ENCODE measurements around the gene SLC25A21.
"Not testable (repeated sequence)": the region's sequence is repeated elsewhere in the genome, so short reads cannot be mapped to it uniquely, and the experiment has no call there.

Gene SLC25A21

DNA sequence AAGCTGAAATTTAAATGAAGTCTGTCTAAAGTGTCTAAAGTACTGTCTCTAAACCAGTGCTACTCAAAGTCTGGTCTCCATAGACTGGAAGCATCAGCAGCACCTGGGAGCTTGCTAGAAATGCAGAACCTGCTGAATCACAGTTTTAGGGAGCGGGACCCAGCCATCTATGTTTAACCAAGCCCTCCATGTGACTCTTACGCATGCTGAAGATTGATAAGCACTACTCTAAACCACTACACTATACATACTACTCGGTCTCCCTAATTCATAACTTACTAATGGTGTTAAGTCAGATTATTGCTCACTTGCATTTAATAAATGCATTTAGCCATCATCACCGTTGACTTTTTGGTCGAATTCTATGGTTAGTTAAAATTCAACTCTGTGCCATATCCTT is 88.8 kb downstream of the SLC25A21 start:
- no peak for DNase-seq

DNA sequence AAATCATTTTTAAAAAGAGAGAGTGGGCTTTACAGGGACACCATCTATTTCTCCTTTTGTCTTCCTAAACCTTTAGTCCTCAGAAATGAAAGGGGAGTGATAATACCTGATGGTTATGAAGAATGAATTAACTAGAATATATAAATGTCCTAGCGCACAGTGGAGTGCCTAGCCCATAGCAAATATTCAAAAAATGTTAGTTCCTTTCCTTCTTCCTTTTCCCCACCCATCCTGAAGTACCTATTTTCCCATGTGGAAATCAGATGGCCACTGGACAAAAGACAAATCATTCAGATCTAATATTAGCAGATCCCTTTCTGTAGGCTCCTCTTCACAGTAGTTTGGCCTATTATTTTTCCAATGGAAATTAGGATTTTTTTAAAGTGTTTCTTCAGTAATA is 90.0 kb downstream of the SLC25A21 start:
- DNase-seq, result no peak

DNA sequence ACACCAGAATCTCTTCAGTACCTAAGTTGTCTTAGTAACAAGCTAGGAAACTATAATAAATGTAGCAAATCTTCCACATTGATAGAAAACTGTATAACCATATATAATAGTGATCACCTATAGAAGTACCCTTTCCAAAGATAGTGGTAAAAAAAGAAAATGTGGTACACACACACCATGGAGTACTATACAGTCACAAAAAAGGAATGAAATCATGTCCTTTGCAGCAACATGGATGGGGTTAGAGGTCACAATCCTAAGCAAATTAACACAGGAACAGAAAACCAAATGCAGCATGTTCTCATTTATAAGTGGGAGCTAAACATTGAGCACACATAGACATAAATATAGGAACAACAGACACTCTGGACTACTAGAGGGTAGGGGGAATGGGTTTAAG is 90.5 kb downstream of the SLC25A21 start:
- no peak for DNase-seq

DNA sequence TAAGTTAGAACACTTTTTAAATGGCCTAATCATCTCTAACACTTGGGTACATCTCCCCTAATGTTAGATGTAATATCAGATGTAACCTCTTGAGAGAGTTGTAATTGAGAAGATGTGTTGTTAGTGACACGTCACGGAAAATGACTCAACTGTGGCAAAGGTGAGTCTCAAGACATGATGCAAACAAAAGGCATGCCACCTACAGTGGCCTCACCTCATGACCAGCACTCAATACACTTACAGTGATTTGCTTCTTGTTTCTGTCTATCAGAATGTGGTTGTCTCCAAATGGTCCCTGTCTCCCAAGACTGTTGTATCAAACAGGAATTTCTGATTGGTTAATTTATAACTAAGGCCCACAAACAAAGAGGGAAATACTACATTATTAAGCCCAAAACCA is 91.2 kb downstream of the SLC25A21 start:
- DNase-seq, result no peak

DNA sequence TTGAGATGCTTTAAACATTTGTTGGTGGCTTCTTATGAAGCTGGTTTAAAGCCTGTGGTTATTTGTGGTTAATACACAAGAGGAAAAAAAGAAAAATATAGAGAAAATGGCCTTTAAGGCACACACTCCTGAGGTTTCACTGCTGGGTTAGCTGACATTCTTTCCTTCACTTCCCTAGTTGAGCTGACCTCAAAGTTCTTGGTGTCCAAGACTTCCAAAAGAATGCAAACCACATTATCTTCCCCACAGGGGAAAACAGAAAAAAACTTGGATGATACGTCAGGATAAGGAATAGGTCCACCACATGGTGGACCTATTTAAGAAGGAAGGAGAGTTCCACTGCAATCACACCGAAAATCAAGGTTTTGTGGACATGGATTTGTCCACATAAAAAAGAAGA is 94.3 kb downstream of the SLC25A21 start:
- DNase-seq, result no peak

DNA sequence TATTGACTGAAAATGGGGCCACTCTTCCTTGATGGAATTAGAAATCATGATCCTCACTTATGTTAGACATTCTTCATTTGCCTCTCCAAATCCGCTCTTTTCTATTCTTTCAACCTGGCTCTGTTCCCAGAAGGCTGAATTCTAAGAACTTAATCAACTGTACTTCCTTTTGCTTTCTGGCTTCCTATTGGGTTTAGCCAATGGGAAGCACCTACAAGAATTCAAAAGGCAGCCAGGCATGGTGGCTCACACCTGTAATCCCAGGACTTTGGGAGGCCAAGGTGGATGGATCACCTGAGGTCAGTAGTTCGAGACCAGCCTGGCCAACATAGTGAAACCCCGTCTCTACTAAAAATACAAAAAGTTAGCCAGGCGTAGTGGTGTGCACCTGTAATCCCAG is 98.1 kb downstream of the SLC25A21 start:
- DNase-seq, result not testable (repeated sequence)

DNA sequence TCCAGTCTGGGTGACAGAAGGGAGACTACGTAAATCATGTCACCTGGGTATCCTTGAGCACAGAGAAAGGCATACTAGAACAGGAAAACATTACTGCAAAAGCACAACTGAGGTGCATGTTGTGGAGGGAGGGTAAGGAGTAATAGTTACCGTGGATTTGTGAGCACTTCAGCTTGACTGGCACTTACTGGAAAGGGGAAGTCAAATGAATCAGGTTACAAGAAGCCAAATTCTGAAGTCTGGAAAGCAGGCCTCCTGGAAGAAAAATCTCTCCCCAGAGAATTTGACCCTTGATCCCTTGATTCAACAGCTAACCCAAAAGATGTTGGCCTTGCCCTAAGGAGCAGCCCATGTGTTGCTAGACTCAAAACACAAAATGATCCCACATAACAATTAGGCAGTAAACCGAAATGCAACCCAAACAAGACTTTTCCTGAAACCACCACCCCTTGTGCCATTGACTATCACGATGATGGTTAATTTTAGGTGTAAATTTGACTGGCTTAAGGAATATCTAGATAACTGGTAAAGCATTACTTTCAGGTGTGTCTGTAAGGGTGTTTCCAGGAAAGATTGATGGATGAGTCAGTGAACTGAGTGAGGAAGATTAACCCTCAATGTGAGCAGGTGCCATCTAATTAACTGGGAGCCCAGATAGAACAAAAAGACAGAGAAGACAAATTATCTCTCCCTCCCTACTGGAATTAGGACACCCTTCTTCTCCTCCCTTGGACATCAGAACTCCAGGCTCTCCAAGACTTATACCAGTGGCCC is 108.8 kb downstream of the SLC25A21 start:
- no peak for DNase-seq

DNA sequence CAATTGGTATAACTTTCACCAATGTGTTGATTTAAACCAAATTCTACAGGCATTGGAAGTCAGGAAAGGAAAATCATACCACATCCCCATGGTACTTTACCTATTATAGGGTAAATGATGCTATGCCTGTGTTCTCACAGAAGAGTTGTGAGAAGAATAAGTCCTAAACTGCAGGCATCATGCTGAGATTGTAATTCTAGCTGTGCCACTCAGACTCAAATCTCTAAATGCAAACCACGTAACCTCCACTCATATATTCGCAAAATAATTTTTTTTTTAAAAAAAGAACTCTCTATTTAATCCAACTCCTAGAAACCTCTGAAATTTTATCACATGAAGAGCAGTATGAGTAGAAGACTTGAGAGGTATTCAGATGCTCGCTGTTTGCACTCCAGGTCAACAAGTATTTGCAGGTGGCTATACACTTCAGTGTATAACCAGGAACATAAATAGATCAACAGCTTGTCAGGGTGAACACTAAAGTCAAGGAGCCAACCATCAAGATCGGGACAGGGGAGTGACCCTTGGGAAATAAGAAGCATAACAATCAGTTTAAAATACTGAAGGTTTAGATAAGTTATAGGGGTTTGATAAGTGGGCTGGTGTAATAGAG is 110.1 kb downstream of the SLC25A21 start:
- no peak for DNase-seq

DNA sequence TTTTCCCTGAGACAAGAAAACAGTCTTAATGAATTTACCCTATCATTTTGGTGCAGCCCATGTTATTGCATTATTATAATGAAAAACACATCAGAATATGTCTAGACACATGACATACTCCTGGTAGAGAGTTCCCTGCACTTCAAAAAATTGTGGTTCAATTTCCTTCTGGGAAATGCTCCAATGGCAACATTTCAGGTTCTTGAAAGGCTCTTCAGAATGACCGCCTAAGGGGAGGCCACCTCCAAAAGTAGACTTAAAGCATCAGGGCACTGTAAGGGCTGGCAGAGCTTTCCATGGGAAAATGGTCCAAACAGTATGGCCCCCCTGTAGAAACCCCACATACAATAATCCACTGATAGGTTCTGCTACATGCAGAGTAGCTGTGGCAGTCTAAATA is 110.7 kb downstream of the SLC25A21 start:
- DNase-seq, result peak; percentile 51

DNA sequence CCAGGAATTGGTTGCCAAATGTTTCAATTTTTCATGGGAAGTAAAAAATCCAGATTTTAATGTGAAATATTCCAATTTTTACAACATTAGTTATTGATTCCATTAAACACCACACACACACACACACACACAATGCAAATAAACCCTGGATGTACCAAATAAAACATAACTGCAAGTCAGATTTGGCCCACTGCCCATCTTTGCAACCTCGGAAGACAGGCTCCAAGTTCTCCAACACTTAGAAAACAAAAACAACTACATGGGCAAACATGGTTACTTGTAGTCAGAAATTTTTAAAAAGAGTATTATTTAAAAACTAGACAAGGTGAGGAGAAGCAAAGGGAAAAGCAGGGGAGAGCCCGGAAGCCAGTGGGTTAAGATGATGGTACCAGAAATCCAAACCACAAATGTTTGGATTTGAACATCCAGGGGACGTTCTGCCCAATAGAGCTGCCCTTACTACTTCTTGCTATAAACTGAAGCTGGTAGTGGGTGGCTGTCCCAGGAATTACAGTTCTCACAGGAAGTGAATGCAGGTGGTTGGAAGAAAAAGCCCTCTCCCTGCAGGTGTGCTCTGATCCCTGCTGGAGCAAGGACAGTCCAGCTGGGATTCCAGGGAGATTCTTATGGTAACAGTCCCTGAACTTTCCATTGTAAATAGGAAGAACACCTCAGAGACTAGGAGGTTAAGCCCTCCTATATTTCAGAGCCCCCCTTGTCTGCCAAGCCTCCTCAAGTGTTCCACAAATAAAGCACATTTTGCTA is 111.7 kb downstream of the SLC25A21 start:
- DNase-seq, result peak; percentile 17

DNA sequence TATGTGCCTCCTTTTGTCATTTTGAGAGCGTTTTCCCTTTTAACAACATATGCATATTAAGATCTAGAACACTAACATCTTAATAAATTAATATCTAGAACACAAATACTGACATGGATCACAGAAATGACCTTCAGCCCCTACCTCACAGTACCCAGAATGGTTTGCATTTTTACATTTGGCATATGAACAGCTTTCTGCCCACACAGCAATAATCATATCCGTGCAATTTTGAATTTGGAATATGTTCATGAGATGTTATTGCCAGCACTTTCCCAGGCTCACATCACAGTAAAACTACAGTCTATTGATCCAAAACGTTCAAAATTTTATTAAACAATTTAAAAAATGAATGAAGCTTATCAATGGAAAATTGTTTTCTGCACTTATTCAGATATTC is 114.6 kb downstream of the SLC25A21 start:
- DNase-seq, result no peak

DNA sequence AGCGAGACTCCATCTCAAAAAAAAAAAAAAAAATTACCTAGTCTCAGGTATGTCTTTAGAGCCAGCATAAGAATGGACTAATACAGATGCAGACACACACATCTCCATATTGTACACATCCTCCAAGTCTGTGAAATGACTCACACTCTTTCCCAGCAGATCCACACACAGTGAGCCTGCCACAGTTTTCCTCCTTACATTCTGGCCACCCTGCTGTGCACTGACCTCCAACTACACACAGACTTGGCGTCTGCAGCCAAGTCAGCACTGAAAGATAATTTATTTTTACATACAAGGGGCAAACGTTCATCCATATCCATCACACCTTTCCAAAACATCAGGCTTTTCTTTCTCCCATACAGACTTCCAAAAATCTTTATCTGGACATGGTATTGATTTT is 115.9 kb downstream of the SLC25A21 start:
- no peak for DNase-seq

DNA sequence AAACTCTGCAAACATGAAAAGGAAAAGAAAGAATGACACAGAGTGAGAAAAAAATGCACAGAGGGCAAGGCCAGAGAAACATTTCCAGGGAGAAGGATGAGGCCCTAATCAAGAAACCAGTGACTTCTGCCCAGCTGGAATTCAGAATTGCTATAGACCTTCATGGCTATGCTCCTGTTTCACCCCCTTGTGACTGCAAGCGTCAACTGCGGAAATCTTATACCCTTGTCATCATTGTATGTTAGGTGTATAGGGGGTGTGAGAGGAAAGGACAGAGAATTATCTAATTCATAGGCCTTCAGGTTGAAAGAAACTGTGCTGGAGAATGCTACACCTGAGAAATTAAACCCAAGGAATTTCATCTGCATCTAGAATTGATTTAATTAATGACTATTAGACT is 117.5 kb downstream of the SLC25A21 start:
- DNase-seq, result no peak

DNA sequence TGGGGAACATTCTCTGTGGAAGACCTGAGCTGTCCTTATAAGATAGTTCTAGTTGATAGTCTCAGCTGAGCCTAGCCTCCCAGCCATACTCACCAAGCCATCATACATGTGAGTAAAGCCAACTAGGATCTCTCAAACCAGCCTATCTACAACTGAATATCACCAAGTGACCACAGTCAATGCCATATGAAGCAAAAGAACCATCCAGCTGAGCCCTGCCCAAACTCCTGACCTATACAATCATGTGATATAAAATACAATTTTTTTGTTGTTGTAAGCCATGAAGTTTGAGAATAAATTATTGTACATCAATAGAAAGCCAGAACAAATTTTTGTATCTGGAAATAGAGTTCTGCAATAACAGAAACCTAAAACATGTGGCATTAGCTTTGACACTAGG is 118.3 kb downstream of the SLC25A21 start:
- no peak for DNase-seq

DNA sequence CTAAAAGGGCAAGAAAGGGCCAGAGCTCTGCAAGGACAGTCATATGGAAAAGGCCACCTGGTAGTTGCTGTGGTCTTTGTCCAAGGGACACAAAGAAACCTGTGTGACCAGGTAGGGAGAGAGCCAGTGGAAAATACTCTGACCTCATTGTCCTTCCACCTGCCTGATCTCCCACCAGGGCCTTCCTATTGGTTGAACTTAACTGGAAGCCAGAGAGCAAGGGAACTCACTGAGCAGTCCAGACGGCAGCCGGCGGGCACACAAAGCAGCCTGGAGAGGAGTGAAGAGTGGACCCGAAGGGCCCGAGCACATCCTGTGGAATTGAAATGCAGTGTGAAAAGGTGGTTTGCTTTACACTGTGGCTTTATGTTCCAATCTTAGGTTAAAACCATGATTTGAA is 120.7 kb downstream of the SLC25A21 start:
- no peak for DNase-seq

DNA sequence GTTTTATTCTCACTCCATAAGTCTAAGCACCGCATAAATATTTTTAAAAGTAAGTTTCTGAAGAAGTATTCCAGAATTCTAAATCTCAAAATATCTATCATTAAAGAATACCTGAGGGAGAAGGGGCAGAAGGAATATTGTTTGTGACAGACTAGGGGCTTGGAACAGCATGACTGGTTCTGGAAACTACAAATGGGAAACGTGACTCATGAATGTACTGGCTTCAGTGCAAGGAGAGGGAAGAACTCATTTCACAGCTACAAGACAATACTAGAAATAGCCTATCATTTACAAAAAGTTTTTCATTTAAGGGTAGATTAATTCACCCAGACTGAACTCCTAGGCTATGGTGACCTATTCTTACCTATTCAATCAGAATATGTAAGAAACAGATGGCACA is 121.3 kb downstream of the SLC25A21 start:
- DNase-seq, result no peak

DNA sequence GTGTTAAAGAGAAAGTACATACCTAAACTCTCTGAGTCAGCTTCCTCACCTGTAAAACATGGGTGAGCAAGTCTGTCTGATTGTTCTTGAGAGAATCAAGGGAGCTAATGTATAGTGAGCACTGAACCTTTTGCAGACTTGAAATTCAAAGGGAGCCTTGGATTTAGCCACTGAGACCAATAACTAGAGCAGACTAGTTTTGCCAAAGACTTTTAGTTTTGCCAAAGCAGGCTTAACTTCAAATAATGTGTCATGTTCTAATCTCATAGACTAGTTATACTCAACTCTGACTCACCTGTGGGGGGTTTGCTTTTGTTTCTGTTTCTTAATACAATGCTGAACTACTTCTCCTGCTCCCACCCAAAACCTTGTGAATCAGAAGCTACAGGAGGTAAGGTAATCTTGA is 123.7 kb downstream of the SLC25A21 start:
- DNase-seq, result no peak

DNA sequence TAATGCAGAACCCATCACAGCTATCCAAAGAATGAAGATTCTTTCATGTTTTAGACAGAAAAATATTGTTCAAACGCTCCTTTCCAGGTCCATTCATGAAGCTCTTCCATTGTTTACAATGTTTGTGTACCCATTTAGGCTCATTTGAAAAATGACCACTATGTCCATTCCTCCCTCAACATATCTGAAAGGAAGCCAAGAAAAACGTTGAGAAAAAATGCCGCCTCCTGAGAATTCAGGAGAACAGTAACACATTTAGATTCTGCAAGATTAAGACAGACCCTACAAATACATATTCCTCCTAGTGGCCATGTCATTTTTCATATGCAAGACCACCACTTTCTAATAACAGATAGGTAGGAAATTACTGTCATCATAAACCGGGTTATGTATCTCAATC is 124.4 kb downstream of the SLC25A21 start:
- no peak for DNase-seq

DNA sequence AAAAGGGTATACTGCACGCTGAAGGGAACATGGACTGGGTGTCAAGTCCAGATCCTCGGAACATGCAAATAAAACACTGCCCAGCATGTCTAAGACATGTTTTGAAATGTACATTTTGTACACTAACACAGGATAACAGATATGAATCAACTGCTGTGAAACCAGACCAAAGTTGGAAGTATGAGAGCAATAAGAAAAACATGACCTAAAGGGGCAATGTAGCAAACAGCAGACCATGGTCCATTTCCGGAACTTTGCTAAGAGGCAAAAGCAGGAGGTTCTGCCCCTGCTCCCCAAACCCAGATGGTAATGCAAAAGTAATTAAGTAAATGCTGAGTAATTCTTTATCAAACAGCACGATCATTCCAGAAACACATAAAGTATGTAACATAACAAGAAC is 125.2 kb downstream of the SLC25A21 start:
- DNase-seq, result no peak

DNA sequence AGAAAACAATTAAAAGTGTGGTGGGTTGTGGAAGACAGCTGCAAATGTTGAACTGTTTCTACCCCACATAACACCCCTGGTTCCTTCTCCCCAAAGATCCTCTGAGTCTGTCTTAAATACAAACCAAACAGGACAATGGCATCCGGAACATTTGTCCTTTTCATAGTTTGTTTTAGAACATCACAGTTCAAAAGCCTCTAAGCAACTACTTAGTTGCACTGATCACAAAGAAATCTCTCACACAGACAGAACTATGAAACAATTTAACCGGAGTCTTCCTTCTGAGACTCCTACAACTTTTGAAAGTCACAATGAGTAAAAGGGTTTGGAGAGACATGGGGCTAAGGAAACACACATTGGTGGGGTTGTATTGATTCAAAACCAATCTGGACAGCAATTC is 125.6 kb downstream of the SLC25A21 start:
- DNase-seq, result no peak

DNA sequence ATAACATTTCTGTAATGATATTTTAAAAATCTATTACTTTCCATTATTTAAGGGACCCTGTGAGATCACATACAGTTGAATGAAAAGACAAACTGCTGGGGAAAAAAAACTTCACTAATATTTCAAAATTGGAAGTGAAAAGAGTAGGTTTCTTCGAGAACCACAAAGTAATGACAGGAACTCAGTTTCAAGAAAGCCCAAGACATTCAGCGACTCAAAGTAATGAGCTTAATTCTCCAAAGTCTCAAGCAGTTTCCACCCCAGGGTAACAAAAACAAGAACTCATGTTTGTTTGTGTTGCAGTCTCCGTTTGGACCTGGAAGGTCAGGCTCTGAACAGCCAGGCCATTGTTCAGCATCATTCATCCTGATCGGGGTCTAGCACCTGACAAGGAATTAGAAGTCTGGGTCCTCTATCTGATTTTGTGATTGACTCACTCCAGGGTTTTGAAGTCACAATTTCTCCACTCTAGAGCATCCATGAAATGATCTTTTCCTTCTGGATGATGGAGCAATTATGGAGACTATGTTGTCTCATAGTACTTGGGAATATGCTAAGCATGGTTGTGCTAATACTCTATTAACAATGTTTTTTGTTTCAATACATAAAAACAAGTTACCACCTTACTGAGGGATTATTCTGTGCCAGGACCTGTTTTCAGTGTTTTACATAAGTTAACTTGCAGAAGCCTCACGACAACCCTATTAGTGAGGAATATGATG is 126.9 kb downstream of the SLC25A21 start:
- DNase-seq, result no peak

DNA sequence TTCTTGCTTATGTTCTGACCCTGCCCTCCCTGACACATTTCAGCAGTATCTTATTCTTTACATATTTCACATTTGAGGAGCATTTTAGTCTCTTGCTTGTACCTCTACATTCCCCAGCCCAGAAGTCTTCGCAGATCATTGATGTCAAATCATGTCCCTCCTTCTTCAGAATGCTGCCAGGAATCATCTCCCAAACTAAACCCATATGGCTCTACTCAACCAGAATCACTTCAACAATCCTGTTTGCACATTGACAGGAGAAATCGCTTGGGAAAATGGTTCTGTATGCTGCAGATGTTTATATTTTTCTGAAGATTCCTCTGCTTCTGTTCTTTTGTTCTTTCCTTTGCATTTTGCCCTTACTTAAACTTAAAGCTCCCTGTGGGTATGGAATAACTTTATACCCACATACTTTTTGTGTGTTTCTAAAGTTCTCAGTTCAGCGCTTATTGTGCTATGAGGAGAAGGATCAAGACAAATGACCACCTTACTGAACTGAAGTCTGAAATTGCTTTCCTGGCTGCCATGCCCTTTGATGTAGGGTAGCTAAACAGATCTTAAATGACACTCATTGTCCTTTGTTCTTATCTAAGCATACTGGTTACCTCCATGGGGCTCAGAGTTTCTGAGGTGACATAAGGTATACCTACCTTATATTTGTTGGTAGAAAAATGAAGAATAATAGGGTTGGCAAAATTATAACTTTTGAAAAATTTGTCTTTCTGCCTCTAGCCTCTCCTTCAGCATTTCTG is 134.6 kb downstream of the SLC25A21 start:
- no peak for DNase-seq

All from NCI-H1105 treated with DMSO at 0.1 percent for 48 hours (cell line).